ENCODE results near the gene ATF6B.

- no peak for TF ChIP-seq CTCF (IDR thresholded peaks at IDR 0.05; ENCODE audit: control extremely low read depth in 1 of 3, insufficient read depth in 1 of 3, low read depth in 1 of 3, low read length in 3 of 3)
- no peak for TF ChIP-seq POLR2AphosphoS5 (IDR thresholded peaks at IDR 0.05; ENCODE audit: low read depth, low read length)
- TF ChIP-seq JUN (IDR thresholded peaks at IDR 0.05; ENCODE audit: low read depth, low read length) = no peak
- no peak for TF ChIP-seq POLR2A (IDR thresholded peaks at IDR 0.05; ENCODE audit: control extremely low read depth in 1 of 2, low read depth in 2 of 2, low read length in 2 of 2)
These were observed 35.1 kb downstream of the ATF6B start for GRCh38 chr6:32092760-32093497.

Data from H1 (cell line).